Lower leg skin (tissue), 4 donors: ENCODE results near the gene ZNF592. TPM values are rescaled to one million over a fixed set of nuclear protein-coding genes. Genes with fewer than 3 reads are reported as not detected.

Source experiments
- DNase-seq, 2 donors: peaks; one replicate each; pipeline ENCODE4 v3.0.0-alpha.2; 2019; ENCODE audit warnings: low spot score in 2 of 2
- H3K4me3 ChIP-seq: fragments of 200-600 bp; sonication (generic); 2 replicates; pipeline ENCODE4 v1.5.1; 2017; ENCODE audit warnings: mild to moderate bottlenecking, low read depth; ENCODE audit not compliant: poor library complexity, severe bottlenecking
- CTCF ChIP-seq, 3 donors: fragments of 450-650 bp; IDR thresholded peaks; one replicate each; pipeline ENCODE4 v1.5.1; 2016; ENCODE audit warnings: antibody characterized with exemption in 3 of 3, mild to moderate bottlenecking in 3 of 3, moderate library complexity in 2 of 3
- POLR2A ChIP-seq, 2 donors: fragments of 450-650 bp; IDR thresholded peaks; one replicate each; pipeline ENCODE4 v1.6.1; 2016 to 2017; ENCODE audit warnings: antibody characterized with exemption in 2 of 2, mild to moderate bottlenecking in 1 of 2, moderate library complexity in 1 of 2
- WGBS, 2 donors: methylation state at CpG; one replicate each; pipeline ENCODE4 v1.1.5; 2018; 5-methylcytosine and 5-hydroxymethylcytosine counted together
- intact Hi-C: fragments of 100-400 bp; cut with DNase I; formaldehyde crosslinking; loops from one replicate; pipeline ENCODE4 v1.15.0; 2023; ENCODE audit warnings: low total_unique reads
- total RNA-seq, 4 donors: library from RNA; depleted of rRNA; stranded (reverse); fragments of >200 nt; gene quantifications; one replicate each; pipeline ENCODE4 v1.1.0, GENCODE V29; 2016

The ZNF592 gene
- total RNA-seq, 4 donors from 2014 or later: 15.8 to 25.5 (median 21.1) TPM

DNA sequence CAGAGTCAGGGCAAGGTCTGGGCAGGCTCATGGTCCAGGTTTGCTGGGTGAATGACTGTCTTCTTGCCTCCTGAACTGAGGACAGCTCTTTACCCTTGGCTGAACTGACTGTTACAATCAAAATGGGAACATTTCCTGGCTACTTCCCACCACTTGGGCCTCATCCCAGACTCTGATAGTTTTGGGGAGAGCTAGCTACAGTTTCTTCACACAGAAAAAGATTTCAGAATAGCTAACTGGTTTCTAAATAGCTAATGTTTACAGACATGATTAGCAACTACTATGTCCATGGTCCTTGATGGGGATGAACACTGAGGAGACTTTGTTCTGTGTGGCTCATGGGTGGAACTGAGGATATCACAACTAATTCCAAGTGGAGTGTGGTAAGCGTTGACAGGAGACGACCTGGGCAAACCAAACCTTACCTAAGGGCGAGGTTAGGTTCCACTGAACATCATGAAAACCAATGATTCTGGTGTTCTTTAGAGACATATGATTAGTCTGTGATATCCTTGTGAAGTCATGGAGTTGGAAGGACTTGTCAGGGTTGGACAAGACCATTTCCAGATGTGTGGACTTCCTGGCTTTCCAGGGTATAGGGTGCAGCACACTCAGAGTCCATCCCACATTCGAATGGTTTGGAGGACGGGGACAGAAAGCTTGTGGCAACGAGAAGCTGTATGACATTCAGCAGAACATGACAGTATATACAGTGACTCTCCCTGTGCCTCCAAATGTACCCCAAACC is 76.0 kb downstream of the ZNF592 start:
- TF ChIP-seq CTCF (IDR thresholded peaks at IDR 0.05) (no peak), POLR2A (IDR thresholded peaks at IDR 0.05) (no peak)
- H3K4me3 ChIP-seq: no peak overlapping the region
- intact Hi-C loops: no loop called here
- 73% methylated on average over 6 of the region's 6 CpGs for whole genome bisulfite sequencing, 2 donors
- DNase-seq: peak; percentile 71 to 83

DNA sequence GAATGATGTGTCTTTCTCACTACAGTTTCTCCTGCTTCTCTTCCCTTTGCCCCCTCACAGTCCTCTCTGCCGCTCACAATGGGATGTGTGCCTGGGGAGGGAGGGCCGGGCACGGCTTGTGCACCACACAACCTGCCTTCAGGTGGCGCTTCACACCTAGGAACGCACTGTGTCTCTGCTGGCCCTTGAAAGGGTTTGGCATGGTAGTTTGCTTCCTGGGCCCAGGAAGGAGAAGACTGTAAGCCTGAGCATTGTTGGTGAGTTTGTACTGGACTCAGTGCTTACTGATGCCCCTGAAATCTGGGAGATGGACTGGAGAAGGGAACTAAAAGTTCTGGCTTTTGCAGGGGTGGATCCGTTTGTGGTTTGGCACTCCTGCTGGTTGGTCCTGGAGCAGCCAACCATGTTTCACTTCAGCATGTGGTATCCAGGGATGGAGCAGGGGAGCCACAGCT is 78.0 kb downstream of the ZNF592 start:
- 56 to 76% methylated on average over 6 of the region's 6 CpGs for WGBS, 2 donors
- peak; percentile 56 to 78 for DNase-seq
- no peak overlapping the region for H3K4me3 ChIP-seq
- intact Hi-C loops: no loop called here
- no peak for TF ChIP-seq POLR2A (IDR thresholded peaks at IDR 0.05)
- TF ChIP-seq CTCF (IDR thresholded peaks at IDR 0.05): no peak

DNA sequence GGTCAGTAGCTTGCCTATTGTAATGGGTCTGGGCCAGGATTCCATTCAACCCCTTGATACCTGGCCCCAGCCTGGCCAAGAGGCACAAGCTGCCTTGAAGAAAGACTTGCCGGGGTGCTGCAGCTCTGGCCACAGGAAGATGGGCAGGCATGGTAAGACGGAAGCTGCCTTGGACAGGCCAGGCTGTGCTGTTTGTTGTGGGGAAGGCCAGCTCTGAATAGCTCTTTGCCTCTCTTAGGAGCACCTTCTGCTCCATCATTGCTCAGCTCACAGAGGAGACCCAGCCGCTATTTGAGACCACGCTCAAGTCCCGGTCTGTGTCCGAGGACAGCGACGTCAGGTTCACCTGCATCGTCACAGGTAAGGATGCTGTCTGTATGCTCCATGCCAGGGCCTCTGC is 78.9 kb downstream of the ZNF592 start:
- 99% methylated on average over 9 of the region's 9 CpGs for WGBS, 2 donors
- intact Hi-C loops: no loop called here
- peak in 1 of 2 donors; percentile 80 for DNase-seq
- H3K4me3 ChIP-seq: no peak overlapping the region
- TF ChIP-seq POLR2A (IDR thresholded peaks at IDR 0.05) (no peak), CTCF (IDR thresholded peaks at IDR 0.05) (no peak)

DNA sequence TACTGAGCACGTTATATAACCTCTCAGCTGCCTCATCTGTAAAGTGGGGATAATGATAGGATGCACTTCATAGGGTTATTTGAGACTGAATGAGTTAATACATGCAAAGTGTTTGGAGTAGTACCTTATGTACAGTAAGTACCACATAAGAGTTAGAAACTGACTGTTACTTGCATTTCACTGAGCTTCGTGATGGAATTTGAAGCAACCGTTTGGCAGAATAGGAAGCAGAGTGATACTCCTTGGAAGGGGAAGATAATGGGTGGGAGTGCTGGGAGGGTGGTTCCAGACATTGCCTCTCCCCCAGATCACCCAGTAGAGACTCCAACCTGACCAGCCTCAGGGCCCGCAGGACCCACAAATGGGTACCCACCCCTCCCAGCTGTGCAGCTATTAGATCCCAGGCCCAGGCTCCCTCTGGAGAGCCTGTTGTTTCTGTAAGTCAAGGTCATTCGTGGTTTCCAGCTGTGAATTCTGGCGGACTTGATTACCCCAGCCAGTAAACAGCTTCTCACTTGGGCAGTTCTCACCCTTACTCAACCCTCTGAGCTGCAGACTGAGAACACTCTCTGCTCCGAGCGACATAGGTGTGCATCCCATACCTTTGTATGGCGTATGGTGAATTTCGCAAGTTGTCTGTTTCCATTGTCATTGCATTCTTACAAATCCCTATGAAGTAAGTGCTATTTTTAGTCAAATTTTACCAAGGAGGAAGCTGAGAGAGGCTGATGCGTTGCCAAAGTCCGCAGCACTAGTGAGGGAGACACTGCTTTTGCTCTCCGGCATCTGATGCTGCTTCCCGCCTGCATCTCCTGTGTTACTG is 79.9 kb downstream of the ZNF592 start:
- 77 to 82% methylated on average over 13 to 14 of the region's 14 CpGs for whole genome bisulfite sequencing, 2 donors
- TF ChIP-seq POLR2A (IDR thresholded peaks at IDR 0.05) (no peak), CTCF (IDR thresholded peaks at IDR 0.05) (no peak)
- DNase-seq: peak in 1 of 2 donors; percentile 43
- intact Hi-C loops: no loop called here
- no peak overlapping the region for H3K4me3 ChIP-seq

GRCh38 chr15:84829428-84829827 is 81.0 kb downstream of the ZNF592 start:
- TF ChIP-seq CTCF (IDR thresholded peaks at IDR 0.05) (no peak), POLR2A (IDR thresholded peaks at IDR 0.05) (no peak)
- H3K4me3 ChIP-seq: no peak overlapping the region
- 67 to 74% methylated on average over 8 of the region's 8 CpGs for WGBS, 2 donors
- peak in 1 of 2 donors; percentile 29 for DNase-seq
- intact Hi-C loops: no loop called here
